Measurements from ENCODE around the gene SH3RF3. TPM values are rescaled to one million over a fixed set of nuclear protein-coding genes. Genes with fewer than 3 reads are reported as not detected.

The SH3RF3 gene
- total RNA-seq, 3 donors from 2014 or later = 3.2 to 5.6 (median 4.6) TPM

DNA sequence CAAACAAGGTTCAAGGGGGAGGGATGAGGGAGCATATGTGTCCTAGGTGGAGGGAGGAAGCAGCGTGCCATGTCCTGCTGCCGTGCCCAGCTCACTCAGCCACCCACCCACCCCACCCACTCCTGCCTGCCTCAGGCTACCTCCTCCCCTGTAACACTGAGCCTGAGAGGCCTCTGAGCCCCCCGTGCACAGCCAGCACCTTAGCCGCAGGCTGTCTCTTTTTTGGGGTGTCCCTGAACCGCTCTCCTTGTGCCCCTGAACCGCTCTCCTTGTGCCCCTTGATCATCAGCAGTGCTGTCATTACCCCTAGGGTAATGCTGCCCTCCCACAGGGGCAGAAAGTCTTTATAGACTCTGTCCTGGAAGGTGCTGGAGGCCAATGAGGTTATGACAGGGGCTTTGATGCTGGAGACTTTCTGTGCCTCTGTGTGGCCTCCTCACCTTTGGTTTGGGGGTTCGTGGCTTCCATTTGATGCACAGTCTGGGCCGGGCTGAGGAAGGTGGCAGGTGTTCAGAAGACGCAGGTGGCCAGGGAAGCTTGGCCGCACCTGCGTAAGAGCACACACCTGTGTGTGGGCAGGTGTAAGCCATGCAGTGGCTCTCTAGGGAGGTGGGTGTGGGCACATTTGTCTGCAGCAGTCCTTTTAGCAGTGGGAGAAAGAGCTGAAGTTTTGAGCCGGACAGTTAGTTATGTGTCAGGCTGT, 344.8 kb downstream of the SH3RF3 start:
- TF ChIP-seq POLR2A (IDR thresholded peaks at IDR 0.05) = no peak
- H3K27ac ChIP-seq = no peak overlapping the region
- no peaks in the 10 kb centered on the region for H3K36me3 ChIP-seq
- DNase-seq (ENCODE audit: low spot score in 2 of 2) = no peak
- no peaks in the 10 kb centered on the region for H3K9me3 ChIP-seq
- H3K27me3 ChIP-seq = no peaks in the 10 kb centered on the region
- intact Hi-C loops (cut with DNase I; ENCODE audit: low total_unique reads) = no loop called here
- H3K4me3 ChIP-seq = no peak overlapping the region
- peaks cover 0 to 10% of the 10 kb centered on the region in 2 donors for H3K4me1 ChIP-seq

DNA sequence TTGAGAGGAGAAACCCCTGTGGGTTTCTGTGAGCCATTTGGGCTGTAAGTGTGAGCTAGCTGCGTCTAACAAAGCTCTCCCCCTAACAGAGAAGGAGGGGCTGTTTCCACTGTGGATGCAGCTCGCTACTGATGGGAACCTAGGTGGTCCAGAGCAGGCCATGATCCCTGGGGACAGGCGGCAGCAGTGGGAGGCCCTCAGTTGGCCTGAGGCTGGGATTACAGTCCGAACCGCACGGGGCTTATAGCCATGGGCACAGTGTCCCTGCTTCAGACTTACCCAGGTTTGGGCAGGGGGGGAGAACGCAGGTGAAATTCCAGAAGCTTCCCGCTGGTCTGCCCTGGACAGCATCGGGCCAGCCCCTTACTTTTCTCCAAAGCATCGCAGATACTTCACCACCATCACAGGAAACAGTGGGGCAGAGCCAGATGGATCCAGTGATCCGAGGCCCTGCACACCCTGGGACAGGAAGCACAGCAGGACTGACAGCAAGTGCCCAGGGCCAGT, 345.4 kb downstream of the SH3RF3 start:
- no peak for DNase-seq (ENCODE audit: low spot score in 2 of 2)
- no peak overlapping the region for H3K4me3 ChIP-seq
- H3K36me3 ChIP-seq = no peaks in the 10 kb centered on the region
- TF ChIP-seq CTCF (IDR thresholded peaks at IDR 0.05) (no peak), POLR2AphosphoS5 (IDR thresholded peaks at IDR 0.05) (no peak), POLR2A (IDR thresholded peaks at IDR 0.05) (no peak)
- no peak overlapping the region for H3K27ac ChIP-seq
- H3K9me3 ChIP-seq = no peaks in the 10 kb centered on the region
- intact Hi-C loops (cut with DNase I; ENCODE audit: low total_unique reads) = no loop called here
- peaks cover 0 to 10% of the 10 kb centered on the region in 2 donors for H3K4me1 ChIP-seq
- H3K27me3 ChIP-seq = no peaks in the 10 kb centered on the region

GRCh38 chr2:109475531-109476210, 346.7 kb downstream of the SH3RF3 start:
- intact Hi-C loops (cut with DNase I; ENCODE audit: low total_unique reads) = no loop called here
- Histone ChIP-seq H3K27ac (no peak overlapping the region), H3K4me3 (no peak overlapping the region), H3K9me3 (no peaks in the 10 kb centered on the region), H3K4me1 (peaks cover 0 to 10% of the 10 kb centered on the region in 2 donors), H3K27me3 (no peaks in the 10 kb centered on the region), H3K36me3 (no peaks in the 10 kb centered on the region)
- DNase-seq (ENCODE audit: low spot score in 2 of 2) = no peak
- no peak for TF ChIP-seq POLR2A (IDR thresholded peaks at IDR 0.05)
- no peak for TF ChIP-seq POLR2AphosphoS5 (IDR thresholded peaks at IDR 0.05)
- no peak for TF ChIP-seq CTCF (IDR thresholded peaks at IDR 0.05)

DNA sequence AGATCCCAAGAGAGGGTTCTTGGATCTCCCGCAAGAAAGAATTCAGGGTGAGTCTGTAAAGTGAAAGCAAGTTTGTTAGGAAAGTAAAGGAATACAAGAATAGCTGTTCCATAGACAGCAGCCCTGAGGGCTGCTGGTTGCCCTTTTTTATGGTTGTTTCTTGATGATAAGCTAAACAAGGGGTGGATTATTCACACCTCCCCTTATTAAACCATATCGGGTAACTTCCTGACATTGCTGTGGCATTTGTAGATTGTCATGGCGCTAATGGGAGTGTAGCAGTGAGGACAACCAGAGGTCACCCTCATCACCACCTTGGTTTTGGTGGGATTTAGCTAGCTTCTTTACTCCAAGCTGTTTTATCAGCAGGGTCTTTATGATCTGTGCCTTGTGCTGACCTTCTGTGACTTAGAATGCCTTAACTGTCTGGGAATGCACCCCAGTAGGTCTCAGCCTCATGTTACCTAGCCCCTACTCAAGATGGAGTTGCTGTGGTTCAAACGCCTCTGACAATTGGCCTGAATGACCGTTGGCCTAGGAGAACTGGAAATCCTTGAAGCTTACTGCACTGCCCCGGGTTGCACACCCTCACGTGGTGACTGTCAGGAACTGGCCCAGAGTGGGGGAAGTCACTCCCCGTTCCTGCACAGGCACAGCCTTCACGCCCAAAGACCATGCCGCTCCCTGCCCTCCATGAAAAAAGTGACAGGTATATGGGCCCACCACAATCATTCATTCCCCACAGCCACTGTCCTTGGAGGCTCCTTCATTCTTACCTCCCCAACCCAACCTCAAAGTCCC, 347.8 kb downstream of the SH3RF3 start:
- no peak overlapping the region for H3K4me3 ChIP-seq
- no peak for DNase-seq (ENCODE audit: low spot score in 2 of 2)
- intact Hi-C loops (cut with DNase I; ENCODE audit: low total_unique reads) = no loop called here
- H3K9me3 ChIP-seq = no peaks in the 10 kb centered on the region
- H3K27me3 ChIP-seq = no peaks in the 10 kb centered on the region
- H3K27ac ChIP-seq = no peak overlapping the region
- TF ChIP-seq POLR2AphosphoS5 (IDR thresholded peaks at IDR 0.05) (no peak), CTCF (IDR thresholded peaks at IDR 0.05) (no peak), POLR2A (IDR thresholded peaks at IDR 0.05) (no peak)
- H3K36me3 ChIP-seq = no peaks in the 10 kb centered on the region
- peaks cover 0 to 10% of the 10 kb centered on the region in 2 donors for H3K4me1 ChIP-seq

DNA sequence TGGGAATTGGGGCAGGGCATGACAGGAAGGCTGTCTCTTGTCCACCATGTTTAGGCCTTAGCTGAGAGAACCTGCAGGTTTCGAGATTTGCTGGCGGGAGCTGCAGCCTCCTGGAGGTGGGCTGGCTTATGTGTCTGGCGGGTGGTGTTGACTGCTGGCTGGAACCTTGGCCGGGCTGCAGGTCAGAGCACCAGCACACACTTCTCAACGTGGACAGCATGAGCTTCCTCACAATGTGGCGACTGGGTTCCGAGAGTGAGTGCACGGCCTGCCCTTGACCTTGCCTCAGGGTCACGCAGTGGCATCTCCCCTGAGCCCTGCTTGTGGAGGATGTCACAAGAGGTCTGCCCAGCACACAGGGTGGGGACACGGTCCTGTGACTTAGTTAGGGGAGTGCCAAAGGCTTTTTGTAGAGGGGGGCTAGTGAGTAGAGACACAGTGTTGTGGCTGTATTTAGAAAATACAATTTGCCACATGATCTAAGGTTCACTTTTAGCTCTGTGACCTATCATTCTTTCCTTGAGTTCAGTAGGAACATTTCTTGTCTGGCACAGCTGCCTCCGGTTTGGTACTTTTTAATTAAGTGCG, 350.0 kb downstream of the SH3RF3 start:
- H3K27ac ChIP-seq = no peak overlapping the region
- intact Hi-C loops (cut with DNase I; ENCODE audit: low total_unique reads) = no loop called here
- no peak overlapping the region for H3K4me3 ChIP-seq
- peaks cover 0 to 10% of the 10 kb centered on the region in 2 donors for H3K4me1 ChIP-seq
- no peaks in the 10 kb centered on the region for H3K27me3 ChIP-seq
- H3K36me3 ChIP-seq = no peaks in the 10 kb centered on the region
- no peak for TF ChIP-seq POLR2AphosphoS5 (IDR thresholded peaks at IDR 0.05)
- no peak for TF ChIP-seq POLR2A (IDR thresholded peaks at IDR 0.05)
- no peaks in the 10 kb centered on the region for H3K9me3 ChIP-seq
- no peak for DNase-seq (ENCODE audit: low spot score in 2 of 2)

Data from breast epithelium (tissue), 4 donors.